Prostate gland (tissue), 2 donors: ENCODE results near the gene MGP.

ENCODE experiments used
- POLR2A ChIP-seq: fragments of 450-650 bp; IDR thresholded peaks from one replicate; pipeline ENCODE4 v1.6.1; 2016; ENCODE audit warnings: antibody characterized with exemption, mild to moderate bottlenecking
- POLR2AphosphoS5 ChIP-seq: sonication (generic); formaldehyde crosslinking; IDR thresholded peaks from one replicate; pipeline ENCODE4 v1.6.1; 2017; ENCODE audit warnings: antibody characterized with exemption
- TF ChIP-seq, protein P1 (sequence below), 4 experiments: fragments of 200-600 bp in 2 of 4; fragments of 450-650 bp in 2 of 4; sonication (generic) in 2 of 4; IDR thresholded peaks; 1 replicate in 3 of 4; 2 replicates in 1 of 4; pipeline ENCODE4 v1.5.1; 2016 to 2019; ENCODE audit warnings: antibody characterized with exemption in 4 of 4, mild to moderate bottlenecking in 2 of 4, moderate library complexity in 2 of 4

DNA sequence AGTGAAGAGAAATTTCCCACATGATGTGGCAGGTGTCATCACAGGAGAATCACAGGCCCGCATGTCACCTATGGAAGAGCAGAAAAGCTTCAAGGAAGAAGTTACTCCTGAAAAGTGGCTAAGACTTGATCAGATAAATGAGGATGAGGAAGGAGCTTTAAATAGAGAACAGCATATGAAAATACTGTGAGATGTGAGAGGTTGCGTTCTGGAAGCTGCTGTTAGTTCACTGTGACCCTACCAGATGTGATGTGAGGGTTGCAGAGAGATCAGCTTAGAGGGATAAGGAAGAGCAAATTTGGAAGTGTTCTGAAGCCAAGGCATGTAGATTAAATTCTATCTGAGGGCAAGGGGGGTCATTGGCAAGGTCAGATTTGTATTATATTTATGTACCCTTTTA, 35.6 kb upstream of the MGP start:
- TF ChIP-seq, protein P1, sequence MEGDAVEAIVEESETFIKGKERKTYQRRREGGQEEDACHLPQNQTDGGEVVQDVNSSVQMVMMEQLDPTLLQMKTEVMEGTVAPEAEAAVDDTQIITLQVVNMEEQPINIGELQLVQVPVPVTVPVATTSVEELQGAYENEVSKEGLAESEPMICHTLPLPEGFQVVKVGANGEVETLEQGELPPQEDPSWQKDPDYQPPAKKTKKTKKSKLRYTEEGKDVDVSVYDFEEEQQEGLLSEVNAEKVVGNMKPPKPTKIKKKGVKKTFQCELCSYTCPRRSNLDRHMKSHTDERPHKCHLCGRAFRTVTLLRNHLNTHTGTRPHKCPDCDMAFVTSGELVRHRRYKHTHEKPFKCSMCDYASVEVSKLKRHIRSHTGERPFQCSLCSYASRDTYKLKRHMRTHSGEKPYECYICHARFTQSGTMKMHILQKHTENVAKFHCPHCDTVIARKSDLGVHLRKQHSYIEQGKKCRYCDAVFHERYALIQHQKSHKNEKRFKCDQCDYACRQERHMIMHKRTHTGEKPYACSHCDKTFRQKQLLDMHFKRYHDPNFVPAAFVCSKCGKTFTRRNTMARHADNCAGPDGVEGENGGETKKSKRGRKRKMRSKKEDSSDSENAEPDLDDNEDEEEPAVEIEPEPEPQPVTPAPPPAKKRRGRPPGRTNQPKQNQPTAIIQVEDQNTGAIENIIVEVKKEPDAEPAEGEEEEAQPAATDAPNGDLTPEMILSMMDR (IDR thresholded peaks at IDR 0.05), result no peak
- TF ChIP-seq POLR2AphosphoS5 (no peak), POLR2A (no peak)
